SK-N-SH (cell line): ENCODE measurements around the gene SLC8A1.

Source experiments
- EZH2phosphoT487 ChIP-seq: fragments of 200-600 bp; sonication (generic); IDR thresholded peaks from 2 replicates; pipeline ENCODE4 v1.6.1; 2017; ENCODE audit warnings: low read depth, mixed run types, mild to moderate bottlenecking, antibody characterized with exemption, moderate library complexity, borderline replicate concordance
- GABPA ChIP-seq: IDR thresholded peaks from 2 replicates; pipeline ENCODE4 v1.4.0; 2012; ENCODE audit warnings: low read depth, mild to moderate bottlenecking
- TF ChIP-seq, protein P1 (sequence below): fragments of 200-600 bp; sonication (generic); IDR thresholded peaks from 2 replicates; pipeline ENCODE4 v1.6.1; 2017; ENCODE audit warnings: antibody characterized with exemption, mild to moderate bottlenecking, moderate library complexity

DNA sequence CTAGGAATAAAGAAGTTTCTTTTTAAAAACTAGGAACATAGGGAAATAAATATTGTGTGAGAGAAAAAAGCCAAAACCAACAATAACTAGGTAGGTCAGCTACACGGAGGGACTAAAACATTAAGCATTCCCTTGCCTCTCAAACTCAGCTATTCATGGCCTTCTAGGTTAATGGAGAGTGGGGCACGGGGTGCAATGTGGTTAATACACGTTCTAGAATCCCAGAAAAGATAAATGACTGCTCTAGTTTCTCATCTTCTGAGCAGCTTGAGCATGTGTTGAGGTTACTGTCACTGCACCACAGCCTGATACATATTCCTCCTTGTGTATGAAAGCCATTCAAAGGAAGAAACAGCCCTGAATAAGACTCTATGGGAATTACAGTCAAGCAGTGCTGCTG lies 31.4 kb downstream of the SLC8A1 start:
- TF ChIP-seq EZH2phosphoT487 (no peak), GABPA (no peak)
- TF ChIP-seq, protein P1, sequence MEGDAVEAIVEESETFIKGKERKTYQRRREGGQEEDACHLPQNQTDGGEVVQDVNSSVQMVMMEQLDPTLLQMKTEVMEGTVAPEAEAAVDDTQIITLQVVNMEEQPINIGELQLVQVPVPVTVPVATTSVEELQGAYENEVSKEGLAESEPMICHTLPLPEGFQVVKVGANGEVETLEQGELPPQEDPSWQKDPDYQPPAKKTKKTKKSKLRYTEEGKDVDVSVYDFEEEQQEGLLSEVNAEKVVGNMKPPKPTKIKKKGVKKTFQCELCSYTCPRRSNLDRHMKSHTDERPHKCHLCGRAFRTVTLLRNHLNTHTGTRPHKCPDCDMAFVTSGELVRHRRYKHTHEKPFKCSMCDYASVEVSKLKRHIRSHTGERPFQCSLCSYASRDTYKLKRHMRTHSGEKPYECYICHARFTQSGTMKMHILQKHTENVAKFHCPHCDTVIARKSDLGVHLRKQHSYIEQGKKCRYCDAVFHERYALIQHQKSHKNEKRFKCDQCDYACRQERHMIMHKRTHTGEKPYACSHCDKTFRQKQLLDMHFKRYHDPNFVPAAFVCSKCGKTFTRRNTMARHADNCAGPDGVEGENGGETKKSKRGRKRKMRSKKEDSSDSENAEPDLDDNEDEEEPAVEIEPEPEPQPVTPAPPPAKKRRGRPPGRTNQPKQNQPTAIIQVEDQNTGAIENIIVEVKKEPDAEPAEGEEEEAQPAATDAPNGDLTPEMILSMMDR = no peak
